Hematopoietic multipotent progenitor cell treated with erythropoietin and hydrocortisone succinate and interleukin-3 and kit ligand, for 8 days (in vitro differentiated cells): ENCODE data around the gene GFRA1.
"Not testable (repeated sequence)": the region's sequence is repeated elsewhere in the genome, so short reads cannot be mapped to it uniquely, and the experiment has no call there.

ENCODE experiments used
- DNase-seq: peaks from one replicate; pipeline ENCODE4 v3.0.0-alpha.2; 2015

Gene GFRA1

GRCh38 chr10:116195039-116195438 is 78.0 kb downstream of the GFRA1 start:
- DNase-seq: no peak

- no peak for DNase-seq
These were observed 78.9 kb downstream of the GFRA1 start for GRCh38 chr10:116194061-116194460.

GRCh38 chr10:116190883-116191282 is 82.1 kb downstream of the GFRA1 start:
- DNase-seq: no peak

DNA sequence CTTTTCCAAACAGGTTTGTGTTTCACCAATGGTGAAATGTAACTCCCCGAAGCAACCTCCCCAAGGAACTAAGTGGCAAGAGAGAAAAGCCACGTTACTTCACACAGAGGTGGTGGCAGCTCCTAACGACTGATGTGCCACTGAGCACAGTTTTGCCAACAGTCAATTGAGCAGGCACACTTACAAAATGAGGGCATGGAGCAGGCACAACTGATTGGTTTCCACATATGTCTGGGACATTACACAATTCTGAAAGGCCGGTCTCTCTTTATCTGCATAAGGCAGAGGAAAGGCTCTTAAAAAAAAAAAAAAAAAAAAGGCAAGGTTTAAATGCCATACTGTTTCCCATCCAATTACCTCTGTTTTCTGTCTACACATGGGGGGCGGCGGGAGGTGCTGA is 86.7 kb downstream of the GFRA1 start:
- no peak for DNase-seq

GRCh38 chr10:116185199-116185867 is 87.7 kb downstream of the GFRA1 start:
- no peak for DNase-seq

GRCh38 chr10:116184512-116184794 is 88.6 kb downstream of the GFRA1 start:
- no peak for DNase-seq

- no peak for DNase-seq
These were observed 89.1 kb downstream of the GFRA1 start for GRCh38 chr10:116183733-116184511.

GRCh38 chr10:116182426-116182825 is 90.6 kb downstream of the GFRA1 start:
- DNase-seq: no peak

DNA sequence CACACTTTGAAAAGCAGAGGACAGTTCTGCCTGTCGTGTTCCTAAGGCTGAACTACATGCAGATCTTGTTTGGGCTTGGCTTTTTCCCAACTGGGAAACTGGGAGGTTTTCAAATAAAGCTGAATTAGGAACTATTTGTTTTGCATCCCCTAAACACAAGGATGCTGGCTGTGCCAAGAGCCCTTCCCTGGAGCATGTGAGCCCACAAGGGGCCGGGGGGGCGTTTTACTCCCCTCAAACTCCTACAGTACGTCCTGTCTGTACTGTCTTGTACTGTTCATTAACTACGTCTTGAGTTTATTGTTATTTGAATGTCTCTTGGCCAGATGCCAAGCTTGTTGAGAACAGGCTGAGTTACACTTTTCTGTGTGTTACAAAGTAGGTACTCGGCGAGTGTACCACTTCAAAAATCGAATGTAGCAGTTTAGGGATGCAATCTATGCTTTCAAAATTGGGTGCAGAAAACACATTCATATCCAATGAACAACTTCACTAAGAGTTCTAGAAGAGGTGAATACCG is 94.9 kb downstream of the GFRA1 start:
- no peak for DNase-seq

GRCh38 chr10:116175231-116175630 is 97.8 kb downstream of the GFRA1 start:
- DNase-seq: no peak

GRCh38 chr10:116171505-116171904 is 101.5 kb downstream of the GFRA1 start:
- no peak for DNase-seq

GRCh38 chr10:116170815-116171250 is 102.2 kb downstream of the GFRA1 start:
- DNase-seq: no peak

- no peak for DNase-seq
These were observed 103.1 kb downstream of the GFRA1 start for GRCh38 chr10:116169782-116170445.

- DNase-seq: no peak
These were observed 104.3 kb downstream of the GFRA1 start for GRCh38 chr10:116168745-116169144.

DNA sequence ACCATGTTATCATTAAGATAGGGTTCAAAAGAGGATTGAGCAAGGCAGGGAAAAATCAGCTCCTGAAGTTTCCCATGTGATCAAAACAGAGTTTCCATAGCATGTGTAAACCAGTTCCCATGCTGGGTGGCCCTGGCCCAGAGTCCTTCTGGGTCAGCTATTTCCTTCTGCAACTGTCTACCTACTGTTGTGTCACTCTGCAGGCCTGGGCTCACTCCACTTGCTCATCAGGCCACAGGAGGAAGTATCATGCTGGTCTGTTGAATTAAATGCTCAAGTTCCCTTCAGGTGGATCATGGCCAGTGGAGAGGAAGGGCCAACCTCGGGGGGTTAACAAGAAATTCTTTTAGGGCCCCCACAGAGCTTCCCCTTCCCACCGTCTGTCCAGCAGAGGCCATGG is 104.7 kb downstream of the GFRA1 start:
- DNase-seq: no peak

- DNase-seq: not testable (repeated sequence)
These were observed 107.1 kb downstream of the GFRA1 start for GRCh38 chr10:116165941-116166340.

- no peak for DNase-seq
These were observed 108.7 kb downstream of the GFRA1 start for GRCh38 chr10:116164291-116164690.

DNA sequence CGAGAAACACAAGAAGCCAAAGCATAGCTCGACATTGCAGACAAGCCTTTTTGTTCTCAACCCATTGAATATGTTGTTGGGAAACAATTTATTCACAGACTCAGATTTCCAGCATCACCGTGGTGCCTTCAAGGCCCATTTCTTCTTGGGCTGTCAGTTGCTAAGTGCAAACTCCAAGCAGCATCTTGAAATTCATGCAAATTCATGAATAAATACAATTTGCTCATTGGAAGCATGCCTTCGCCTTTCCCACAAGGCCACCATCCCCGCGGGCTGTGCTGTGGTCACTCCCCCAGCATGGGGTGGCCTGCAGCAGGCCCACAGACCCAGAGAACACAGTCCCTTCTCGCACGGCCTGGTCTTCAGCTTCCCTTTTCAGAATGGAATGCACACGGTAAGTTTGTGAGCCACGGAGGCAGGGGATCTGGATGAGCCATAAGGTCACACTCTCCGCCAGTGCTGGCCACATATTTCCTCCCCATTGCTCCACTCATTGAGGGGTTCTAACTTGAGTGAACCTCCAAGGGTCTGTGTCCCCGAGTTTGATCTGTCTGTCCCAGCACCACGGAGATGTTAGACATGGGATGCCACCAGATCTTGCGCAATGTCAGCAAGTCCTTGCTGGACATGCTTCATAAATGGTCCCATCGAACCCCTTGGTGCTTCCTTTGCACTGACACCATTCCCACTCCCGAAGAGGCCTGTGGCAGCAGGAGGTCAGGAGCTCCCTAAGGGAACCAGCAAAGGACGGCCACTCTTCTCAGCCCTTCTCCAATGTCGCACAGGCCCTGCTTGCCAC is 109.5 kb downstream of the GFRA1 start:
- DNase-seq: no peak

DNA sequence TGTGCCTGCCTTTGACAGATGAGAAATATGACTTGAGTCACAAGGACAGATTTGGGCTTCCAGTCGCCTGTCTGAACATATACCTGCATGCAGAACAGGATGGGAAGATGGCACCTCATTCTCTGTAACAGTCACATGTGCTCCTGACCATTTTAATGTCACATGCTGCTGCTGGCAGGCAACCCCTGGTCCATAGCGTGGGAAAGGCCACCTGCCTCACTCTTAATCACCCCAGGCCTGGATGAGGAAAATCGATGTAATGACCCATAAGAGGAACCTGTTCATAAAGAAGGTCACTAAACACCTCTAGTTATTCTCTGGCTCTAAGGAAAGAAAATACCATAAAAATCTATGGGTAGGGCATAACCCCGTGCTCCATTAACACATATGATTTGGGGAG is 110.2 kb downstream of the GFRA1 start:
- no peak for DNase-seq

DNA sequence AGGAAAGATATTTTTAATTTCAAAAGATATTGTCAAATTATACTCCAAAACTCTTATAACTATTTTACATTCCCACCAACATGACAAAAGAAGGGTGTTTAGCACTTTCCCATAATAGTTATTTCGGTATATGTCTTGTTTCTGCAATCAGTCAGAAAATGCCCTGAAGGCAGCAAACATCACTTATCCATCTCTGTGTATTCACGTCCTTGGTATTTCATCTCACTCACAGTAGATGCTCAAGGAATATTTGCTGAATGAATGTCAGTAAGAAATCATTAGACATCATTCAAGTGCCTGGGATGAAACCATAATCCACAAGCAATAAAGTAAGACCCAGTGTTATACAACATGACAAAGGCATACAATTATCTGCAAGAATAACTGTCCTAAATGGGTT is 112.7 kb downstream of the GFRA1 start:
- no peak for DNase-seq

DNA sequence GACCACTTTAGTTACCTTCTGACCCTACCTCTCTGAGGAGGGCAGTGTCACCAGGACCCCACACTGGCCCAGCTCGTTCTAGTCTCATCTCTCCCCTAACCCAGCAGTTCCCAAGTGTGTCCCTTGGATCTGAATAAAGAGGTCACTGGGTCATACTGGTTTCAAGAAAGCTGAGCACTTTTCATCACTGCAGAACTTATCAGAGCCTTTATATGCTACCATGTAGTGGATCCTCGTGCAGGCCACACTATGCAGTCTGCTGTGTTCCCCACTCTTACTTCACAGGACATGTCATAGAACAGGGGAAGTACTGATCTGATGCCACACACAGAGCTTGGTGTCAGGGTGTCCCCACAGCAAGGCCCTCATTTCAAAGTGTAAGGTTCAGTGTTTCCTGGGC is 113.8 kb downstream of the GFRA1 start:
- DNase-seq: no peak

DNA sequence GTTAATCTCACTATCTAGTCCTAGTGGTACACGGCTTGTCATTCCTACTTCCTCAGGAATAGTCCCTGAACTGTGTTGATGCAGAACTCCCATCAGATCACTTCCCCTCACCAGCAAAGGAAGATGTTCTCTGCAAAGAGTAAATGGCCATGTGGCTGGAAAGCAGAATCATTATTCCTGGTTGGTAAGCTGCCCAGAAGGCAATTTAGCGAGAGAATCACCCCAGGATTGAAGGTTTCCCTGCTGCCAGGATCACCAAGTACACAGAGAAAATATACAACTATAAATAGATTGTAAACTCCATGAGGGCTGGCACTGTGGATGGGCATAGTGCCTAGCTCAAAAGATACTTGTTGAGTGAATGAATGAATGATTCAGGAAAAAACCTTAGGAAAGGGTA is 115.0 kb downstream of the GFRA1 start:
- no peak for DNase-seq

GRCh38 chr10:116157485-116157884 is 115.5 kb downstream of the GFRA1 start:
- DNase-seq: no peak
